ENCODE data around the gene ART3. TPM values are rescaled to one million over a fixed set of nuclear protein-coding genes. Genes with fewer than 3 reads are reported as not detected.

The ART3 gene
- polyA plus RNA-seq, 1 donor from 2014 or later = 0.25 TPM

GRCh38 chr4:76072760-76073159, 1.7 kb upstream of the ART3 start:
- Histone ChIP-seq H3K9me3 (ENCODE audit: low read length) (no peaks in the 10 kb centered on the region), H3K4me3 (ENCODE audit: low read length) (no peak overlapping the region), H3K27me3 (ENCODE audit: insufficient read depth, low read depth, low read length) (no peaks in the 10 kb centered on the region), H3K9me2 (ENCODE audit: insufficient read depth, low read length) (no peaks in the 10 kb centered on the region), H3K4me2 (ENCODE audit: low read length) (no peak overlapping the region), H2AFZ (ENCODE audit: low read depth, low read length) (no peak overlapping the region), H3K27ac (ENCODE audit: low read length) (no peak overlapping the region), H3K36me3 (ENCODE audit: insufficient read depth, low read length) (no peaks in the 10 kb centered on the region), H3K79me2 (replicated peaks; ENCODE audit: insufficient read depth, low read length) (no peaks in the 10 kb centered on the region), H3F3A (ENCODE audit: insufficient read depth, low read length, poor library complexity, severe bottlenecking) (no peaks in the 10 kb centered on the region), H3K9ac (ENCODE audit: low read length) (no peak overlapping the region), H4K20me1 (ENCODE audit: insufficient read depth) (no peaks in the 10 kb centered on the region)
- TF ChIP-seq, protein P1, sequence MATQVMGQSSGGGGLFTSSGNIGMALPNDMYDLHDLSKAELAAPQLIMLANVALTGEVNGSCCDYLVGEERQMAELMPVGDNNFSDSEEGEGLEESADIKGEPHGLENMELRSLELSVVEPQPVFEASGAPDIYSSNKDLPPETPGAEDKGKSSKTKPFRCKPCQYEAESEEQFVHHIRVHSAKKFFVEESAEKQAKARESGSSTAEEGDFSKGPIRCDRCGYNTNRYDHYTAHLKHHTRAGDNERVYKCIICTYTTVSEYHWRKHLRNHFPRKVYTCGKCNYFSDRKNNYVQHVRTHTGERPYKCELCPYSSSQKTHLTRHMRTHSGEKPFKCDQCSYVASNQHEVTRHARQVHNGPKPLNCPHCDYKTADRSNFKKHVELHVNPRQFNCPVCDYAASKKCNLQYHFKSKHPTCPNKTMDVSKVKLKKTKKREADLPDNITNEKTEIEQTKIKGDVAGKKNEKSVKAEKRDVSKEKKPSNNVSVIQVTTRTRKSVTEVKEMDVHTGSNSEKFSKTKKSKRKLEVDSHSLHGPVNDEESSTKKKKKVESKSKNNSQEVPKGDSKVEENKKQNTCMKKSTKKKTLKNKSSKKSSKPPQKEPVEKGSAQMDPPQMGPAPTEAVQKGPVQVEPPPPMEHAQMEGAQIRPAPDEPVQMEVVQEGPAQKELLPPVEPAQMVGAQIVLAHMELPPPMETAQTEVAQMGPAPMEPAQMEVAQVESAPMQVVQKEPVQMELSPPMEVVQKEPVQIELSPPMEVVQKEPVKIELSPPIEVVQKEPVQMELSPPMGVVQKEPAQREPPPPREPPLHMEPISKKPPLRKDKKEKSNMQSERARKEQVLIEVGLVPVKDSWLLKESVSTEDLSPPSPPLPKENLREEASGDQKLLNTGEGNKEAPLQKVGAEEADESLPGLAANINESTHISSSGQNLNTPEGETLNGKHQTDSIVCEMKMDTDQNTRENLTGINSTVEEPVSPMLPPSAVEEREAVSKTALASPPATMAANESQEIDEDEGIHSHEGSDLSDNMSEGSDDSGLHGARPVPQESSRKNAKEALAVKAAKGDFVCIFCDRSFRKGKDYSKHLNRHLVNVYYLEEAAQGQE (IDR thresholded peaks at IDR 0.05; ENCODE audit: borderline replicate concordance) = no peak
- TF ChIP-seq, protein P2, sequence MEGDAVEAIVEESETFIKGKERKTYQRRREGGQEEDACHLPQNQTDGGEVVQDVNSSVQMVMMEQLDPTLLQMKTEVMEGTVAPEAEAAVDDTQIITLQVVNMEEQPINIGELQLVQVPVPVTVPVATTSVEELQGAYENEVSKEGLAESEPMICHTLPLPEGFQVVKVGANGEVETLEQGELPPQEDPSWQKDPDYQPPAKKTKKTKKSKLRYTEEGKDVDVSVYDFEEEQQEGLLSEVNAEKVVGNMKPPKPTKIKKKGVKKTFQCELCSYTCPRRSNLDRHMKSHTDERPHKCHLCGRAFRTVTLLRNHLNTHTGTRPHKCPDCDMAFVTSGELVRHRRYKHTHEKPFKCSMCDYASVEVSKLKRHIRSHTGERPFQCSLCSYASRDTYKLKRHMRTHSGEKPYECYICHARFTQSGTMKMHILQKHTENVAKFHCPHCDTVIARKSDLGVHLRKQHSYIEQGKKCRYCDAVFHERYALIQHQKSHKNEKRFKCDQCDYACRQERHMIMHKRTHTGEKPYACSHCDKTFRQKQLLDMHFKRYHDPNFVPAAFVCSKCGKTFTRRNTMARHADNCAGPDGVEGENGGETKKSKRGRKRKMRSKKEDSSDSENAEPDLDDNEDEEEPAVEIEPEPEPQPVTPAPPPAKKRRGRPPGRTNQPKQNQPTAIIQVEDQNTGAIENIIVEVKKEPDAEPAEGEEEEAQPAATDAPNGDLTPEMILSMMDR (IDR thresholded peaks at IDR 0.05; ENCODE audit: poor library complexity, severe bottlenecking) = no peak
- no peak for TF ChIP-seq TAF1 (IDR thresholded peaks at IDR 0.05; ENCODE audit: low read depth)

GRCh38 chr4:76074993-76075600, 588 bp downstream of the ART3 start:
- no peaks in the 10 kb centered on the region for H3F3A ChIP-seq (ENCODE audit: insufficient read depth, low read length, poor library complexity, severe bottlenecking)
- H3K79me2 ChIP-seq (replicated peaks; ENCODE audit: insufficient read depth, low read length) = no peaks in the 10 kb centered on the region
- H3K4me3 ChIP-seq (ENCODE audit: low read length) = no peak overlapping the region
- H4K20me1 ChIP-seq (ENCODE audit: insufficient read depth) = no peaks in the 10 kb centered on the region
- TF ChIP-seq MXI1 (conservative IDR thresholded peaks at IDR 0.05; ENCODE audit: poor library complexity, severe bottlenecking) = no peak
- TF ChIP-seq EP300 (conservative IDR thresholded peaks at IDR 0.05; ENCODE audit: poor library complexity, severe bottlenecking) = no peak
- no peak for TF ChIP-seq RAD21 (conservative IDR thresholded peaks at IDR 0.05)
- TF ChIP-seq, protein P1 (IDR thresholded peaks at IDR 0.05; ENCODE audit: borderline replicate concordance) = no peak
- TF ChIP-seq EZH2 (IDR thresholded peaks at IDR 0.05; ENCODE audit: borderline replicate concordance, insufficient read depth, low read length, poor library complexity, severe bottlenecking) = no peak
- TF ChIP-seq TAF1 (IDR thresholded peaks at IDR 0.05; ENCODE audit: low read depth) = no peak
- TF ChIP-seq, protein P2 (IDR thresholded peaks at IDR 0.05; ENCODE audit: poor library complexity, severe bottlenecking) = no peak
- TF ChIP-seq POLR2AphosphoS5 (IDR thresholded peaks at IDR 0.05) = no peak
- no peak for TF ChIP-seq SMC3 (conservative IDR thresholded peaks at IDR 0.05; ENCODE audit: poor library complexity)
- H3K4me2 ChIP-seq (ENCODE audit: low read length) = no peak overlapping the region
- no peak overlapping the region for H3K9ac ChIP-seq (ENCODE audit: low read length)
- H2AFZ ChIP-seq (ENCODE audit: low read depth, low read length) = no peak overlapping the region
- H3K36me3 ChIP-seq (ENCODE audit: insufficient read depth, low read length) = no peaks in the 10 kb centered on the region
- no peaks in the 10 kb centered on the region for H3K27me3 ChIP-seq (ENCODE audit: insufficient read depth, low read depth, low read length)
- H3K9me2 ChIP-seq (ENCODE audit: insufficient read depth, low read length) = no peaks in the 10 kb centered on the region
- no peak overlapping the region for H3K27ac ChIP-seq (ENCODE audit: low read length)
- no peaks in the 10 kb centered on the region for H3K9me3 ChIP-seq (ENCODE audit: low read length)

Data from neural cell (in vitro differentiated cells).